NCI-H69 (cell line): Measurements from ENCODE around the gene PIP4P1.
"Not testable (repeated sequence)": the region's sequence is repeated elsewhere in the genome, so short reads cannot be mapped to it uniquely, and the experiment has no call there.

Source experiments
- DNase-seq: peaks from one replicate; lab custom pipeline; 2025; lab: John Stamatoyannopoulos, UW

PIP4P1 gene

GRCh38 chr14:20476776-20477175, 15.5 kb upstream of the PIP4P1 start:
- DNase-seq, result no peak

DNA sequence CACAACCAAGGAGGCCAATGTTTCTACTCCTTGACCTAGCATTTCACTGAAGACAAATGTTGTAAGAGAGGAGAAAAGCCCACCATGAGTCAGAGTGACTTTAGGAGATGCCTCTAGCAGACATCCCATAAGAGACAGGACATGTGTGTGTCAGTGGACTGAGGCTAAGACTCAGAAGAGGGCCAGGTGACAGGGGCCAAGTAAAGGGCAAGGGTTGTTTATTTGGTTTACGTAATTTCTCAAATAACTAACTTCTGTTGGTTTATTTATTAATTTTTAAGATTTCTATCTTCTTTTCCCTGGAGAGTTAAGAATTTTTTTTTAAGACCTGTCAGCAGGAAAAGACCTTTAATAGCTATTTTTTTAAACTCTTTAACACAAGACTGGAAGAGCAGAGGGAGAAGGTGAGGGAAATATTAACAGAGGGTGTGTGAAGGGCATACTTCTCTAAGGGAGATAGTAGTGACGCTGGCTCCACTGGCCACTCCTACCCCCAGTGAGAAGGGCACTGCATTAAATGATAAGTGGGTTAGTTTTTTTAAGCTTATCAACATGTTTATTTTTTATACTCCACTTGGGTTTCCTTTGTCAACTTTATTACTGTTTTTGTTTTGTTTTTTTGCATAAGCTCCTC, 11.4 kb upstream of the PIP4P1 start:
- no peak for DNase-seq

GRCh38 chr14:20470603-20470901, 9.3 kb upstream of the PIP4P1 start:
- DNase-seq, result no peak

DNA sequence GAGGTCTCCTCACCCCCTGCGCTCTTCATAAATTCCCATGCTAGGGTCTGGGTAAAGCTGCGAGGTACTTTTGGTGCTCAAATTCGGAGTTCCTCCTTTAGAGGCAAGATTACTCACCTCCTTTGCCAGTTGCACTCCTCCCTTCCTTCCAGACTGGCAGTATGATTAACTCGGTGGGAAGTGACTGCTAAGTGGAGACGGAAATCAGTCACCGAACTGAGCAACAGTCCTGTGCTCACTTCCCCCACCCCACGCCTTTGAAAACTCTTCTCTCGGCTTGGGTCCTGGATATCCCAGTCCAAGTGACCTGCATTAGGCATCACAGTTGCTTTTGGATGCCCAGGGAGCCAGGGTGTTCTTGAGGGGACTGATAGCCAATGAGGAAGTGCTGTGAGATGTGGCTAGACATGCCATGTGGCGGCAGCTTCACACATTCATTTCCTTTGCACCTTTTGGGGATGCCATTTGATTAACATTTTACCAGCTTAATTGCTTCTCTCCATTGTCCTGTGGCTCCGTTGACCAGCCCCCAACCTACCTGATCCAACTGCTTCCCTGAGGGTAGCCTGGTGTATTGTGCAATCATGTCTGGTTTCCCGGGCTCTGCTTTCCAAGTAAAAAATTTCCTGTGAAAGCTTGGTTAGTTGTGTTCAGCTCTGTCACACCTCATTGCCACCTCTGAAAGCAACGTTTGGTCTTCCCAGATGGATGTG, 8.8 kb upstream of the PIP4P1 start:
- peak; percentile 85 for DNase-seq

GRCh38 chr14:20469242-20469889, 8.1 kb upstream of the PIP4P1 start, which contains the start of gene PNP:
TSS of gene PNP (plus strand) at chr14:20469406. CDS start at chr14:20469525, 119 bp downstream.
- DNase-seq, result peak; percentile 97

DNA sequence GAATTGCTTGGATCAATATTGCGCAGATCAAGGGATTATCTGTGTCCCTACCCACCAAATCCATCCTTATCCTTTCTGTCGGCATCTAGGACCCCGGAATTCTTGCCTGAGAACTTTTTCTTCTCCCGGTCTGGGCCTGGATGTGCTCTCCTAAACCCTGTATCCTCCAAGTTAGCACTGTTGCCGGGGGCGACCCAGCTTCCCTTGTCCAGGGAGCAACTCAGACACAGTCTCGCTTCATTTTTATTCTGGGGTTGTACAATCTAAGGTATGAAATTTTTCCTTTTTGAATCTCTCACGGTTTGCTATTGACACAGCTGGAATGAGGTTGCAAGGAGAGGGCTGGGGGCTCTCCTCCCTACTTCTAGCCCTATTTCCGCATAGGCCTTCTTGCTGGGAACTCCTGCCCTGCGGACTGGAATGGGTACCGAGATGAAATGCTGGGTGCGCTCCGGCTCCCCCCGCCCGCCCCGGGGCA, 7.6 kb upstream of the PIP4P1 start:
- DNase-seq, result no peak

GRCh38 chr14:20460458-20461224, 593 bp downstream of the PIP4P1 start:
- DNase-seq, result peak; percentile 79

DNA sequence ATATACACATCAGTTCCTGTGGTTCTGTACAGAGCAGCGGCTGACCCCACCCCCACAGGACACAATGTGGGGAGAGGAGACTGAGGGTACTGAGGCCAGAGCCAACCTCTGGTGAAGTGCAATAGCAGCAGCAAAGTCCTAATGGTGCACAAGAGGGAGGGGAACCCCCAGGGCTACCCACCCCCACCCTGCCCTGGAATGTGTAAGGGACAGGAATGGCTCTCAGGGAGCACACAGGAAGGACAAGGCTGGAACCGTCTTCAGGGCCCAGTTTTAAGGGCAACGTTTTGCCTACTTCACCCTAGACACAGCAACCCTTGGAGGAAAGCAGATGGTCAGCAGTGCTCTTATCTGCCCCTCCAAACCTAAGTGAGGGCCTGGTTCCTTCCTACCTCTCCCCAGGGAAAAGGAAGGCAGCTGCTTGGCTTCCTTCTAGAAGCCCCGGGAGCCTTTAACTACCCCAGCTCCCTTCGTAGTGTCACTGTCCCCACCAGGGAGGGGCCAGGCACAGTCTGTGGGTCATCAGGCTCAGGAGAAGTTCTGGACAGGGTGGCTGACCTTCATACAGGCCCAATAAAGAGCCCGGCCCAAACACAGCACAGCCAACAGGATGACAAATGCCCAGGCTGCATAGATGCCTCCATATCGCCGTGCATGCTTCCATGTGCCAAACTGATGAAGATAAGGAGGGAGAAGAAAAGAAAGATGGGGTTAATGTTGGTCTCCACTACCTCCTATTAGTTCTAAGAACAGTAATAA, 3.0 kb downstream of the PIP4P1 start:
- peak; percentile 26 for DNase-seq

DNA sequence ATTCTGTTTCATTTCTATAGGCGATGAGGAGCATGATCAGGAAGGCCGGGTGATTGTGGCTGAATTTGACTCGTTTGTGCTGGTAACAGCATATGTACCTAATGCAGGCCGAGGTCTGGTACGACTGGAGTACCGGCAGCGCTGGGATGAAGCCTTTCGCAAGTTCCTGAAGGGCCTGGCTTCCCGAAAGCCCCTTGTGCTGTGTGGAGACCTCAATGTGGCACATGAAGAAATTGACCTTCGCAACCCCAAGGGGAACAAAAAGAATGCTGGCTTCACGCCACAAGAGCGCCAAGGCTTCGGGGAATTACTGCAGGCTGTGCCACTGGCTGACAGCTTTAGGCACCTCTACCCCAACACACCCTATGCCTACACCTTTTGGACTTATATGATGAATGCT, 4.3 kb downstream of the PIP4P1 start:
- DNase-seq, result peak; percentile 8

DNA sequence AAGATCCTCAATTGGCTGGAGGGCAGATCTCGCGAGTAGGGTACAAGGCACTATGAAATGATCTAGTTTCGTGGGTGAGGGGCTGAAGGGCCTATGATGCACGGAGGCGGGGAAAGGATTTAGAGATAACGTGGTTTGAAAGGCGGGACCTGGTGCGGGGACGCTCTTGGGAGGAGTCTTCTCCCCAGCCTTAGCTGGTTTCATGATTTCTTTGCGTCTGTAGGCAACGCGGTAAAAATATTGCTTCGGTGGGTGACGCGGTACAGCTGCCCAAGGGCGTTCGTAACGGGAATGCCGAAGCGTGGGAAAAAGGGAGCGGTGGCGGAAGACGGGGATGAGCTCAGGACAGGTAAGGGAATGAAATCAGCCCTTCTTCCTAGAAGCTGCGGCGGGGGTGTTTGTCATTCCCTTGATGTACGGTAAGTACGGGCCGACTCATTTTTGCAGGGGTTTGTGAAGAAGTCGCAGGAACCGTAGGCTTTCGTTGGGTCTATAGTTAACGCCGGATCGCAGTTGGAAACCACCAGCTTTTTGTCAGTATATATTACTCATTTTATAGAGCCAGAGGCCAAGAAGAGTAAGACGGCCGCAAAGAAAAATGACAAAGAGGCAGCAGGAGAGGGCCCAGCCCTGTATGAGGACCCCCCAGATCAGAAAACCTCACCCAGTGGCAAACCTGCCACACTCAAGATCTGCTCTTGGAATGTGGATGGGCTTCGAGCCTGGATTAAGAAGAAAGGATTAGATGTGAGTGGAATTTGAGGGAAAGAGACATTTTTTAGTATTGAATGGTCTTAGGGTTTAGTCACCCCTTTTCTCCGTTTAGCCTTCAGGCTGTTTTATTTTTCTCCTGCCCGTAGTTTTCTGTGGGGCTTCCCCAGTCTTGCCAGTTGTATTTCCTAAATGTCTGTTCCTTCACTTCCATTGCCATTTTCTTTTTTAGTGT, 5.6 kb downstream of the PIP4P1 start:
- peak; percentile 89 for DNase-seq

GRCh38 chr14:20454516-20455354, 6.5 kb downstream of the PIP4P1 start, which contains the start of the genes APEX1 and OSGEP:
TSS of gene APEX1 (plus strand) at chr14:20455226. CDS start at chr14:20455646, 420 bp downstream.
TSS of gene OSGEP (minus strand) at chr14:20454812. CDS start at chr14:20454683, 129 bp downstream.
- peak; percentile 100 for DNase-seq

DNA sequence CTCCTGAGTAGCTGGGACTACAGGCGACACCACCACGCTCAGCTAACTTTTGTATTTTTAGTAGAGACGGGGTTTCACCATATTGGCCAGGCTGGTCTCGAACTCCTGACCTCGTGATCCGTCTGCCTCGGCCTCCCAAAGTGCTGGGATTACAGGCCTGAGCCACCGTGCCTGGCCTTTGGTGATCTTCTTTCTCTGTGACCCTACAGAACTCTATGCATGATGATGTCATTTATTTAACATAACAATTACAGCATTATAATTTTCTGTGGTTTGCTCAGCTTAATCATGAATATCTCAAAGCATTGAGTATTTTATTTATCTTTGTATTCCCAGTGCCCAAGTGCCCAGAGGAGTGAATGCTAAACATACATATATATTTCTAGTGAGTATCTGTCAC, 8.4 kb downstream of the PIP4P1 start:
- not testable (repeated sequence) for DNase-seq

DNA sequence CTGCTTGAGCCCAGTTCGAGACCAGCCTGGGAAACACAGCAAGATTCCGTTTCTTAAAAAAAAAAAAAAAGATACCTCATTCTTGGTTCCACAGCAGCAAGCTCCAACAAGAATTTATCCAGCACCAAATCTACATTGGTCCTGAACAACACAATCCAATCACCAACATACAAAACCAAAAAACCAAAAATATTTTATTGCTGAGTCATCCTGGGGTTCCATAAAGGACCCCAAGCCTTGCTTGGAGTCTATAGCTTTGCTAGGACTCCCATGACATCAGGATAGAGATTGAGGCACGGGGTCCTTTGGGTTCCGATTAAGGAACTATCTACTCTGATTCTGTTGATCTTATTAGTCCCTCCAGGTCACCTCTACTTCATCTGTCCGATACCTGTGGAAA, 14.3 kb downstream of the PIP4P1 start:
- no peak for DNase-seq

GRCh38 chr14:20443650-20444049, 17.6 kb downstream of the PIP4P1 start:
- DNase-seq, result not testable (repeated sequence)

GRCh38 chr14:20441461-20441860, 19.8 kb downstream of the PIP4P1 start:
- no peak for DNase-seq

DNA sequence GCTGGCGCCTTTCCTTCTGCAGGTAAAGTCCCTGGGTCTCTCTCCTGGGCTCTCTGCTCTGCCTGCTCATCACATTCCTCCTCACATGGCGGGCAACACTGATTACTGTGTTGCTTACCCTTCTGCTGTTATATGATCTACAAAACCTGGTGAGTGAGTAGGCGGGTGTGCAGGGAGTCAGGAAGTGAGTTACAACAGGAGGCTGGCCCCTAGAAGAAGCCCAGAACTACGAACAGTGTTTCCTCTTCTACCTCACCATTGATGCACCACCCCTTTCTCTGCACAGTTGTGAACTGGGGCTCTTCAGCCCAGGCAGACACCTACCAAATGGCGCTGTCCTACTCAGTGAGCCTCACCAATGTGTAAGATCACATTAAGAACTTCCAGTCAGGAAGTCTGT, 20.4 kb downstream of the PIP4P1 start:
- DNase-seq, result no peak

GRCh38 chr14:20440465-20440864, 20.8 kb downstream of the PIP4P1 start:
- no peak for DNase-seq

DNA sequence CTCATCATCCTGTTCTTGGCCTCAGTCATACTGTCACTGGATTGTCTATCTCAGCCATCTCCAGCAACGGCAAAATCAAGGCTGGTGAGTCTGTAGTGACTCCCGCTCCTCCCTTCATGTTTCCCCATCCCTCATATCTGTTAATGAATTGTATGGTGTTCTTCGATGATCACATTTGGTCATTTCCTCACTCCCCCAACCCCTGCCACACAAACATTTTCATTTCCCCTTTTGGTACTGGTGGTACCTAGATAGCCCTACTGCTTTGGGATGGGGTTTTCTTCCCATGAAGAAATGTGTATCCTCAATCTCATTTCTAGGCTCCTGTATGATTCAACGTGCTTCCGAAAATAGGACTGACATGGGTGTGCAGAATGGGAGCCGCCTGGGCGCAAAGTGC, 22.6 kb downstream of the PIP4P1 start:
- DNase-seq, result no peak

GRCh38 chr14:20436363-20436755, 24.9 kb downstream of the PIP4P1 start:
- no peak for DNase-seq
